GM06990 (cell line): ENCODE results near the gene PPP6R3.
"Not testable (repeated sequence)": the region's sequence is repeated elsewhere in the genome, so short reads cannot be mapped to it uniquely, and the experiment has no call there.

Experiments
- DNase-seq: peaks from one replicate; pipeline ENCODE4 v3.0.0-alpha.2; 2011; ENCODE audit not compliant: insufficient read length; ENCODE audit errors: extremely low read depth
- H3K27me3 ChIP-seq: replicated peaks from 2 replicates; pipeline ENCODE4 v1.6.0; 2011; ENCODE audit warnings: low read length; ENCODE audit not compliant: control insufficient read depth, insufficient read depth
- H3K36me3 ChIP-seq: 2 replicates; pipeline ENCODE4 v1.5.1; 2011; ENCODE audit warnings: low read length; ENCODE audit not compliant: control insufficient read depth, insufficient read depth
- H3K4me3 ChIP-seq: replicated peaks from 2 replicates; pipeline ENCODE4 v1.5.1; 2011; ENCODE audit warnings: low read depth, mild to moderate bottlenecking, control low read depth, low read length
- CTCF ChIP-seq: IDR thresholded peaks from 2 replicates; pipeline ENCODE4 v1.5.1; 2011; ENCODE audit warnings: low read length, control low read depth, mild to moderate bottlenecking, inconsistent platforms; ENCODE audit not compliant: insufficient read depth, poor library complexity, severe bottlenecking

The PPP6R3 gene

GRCh38 chr11:68533945-68534344 is 73.4 kb downstream of the PPP6R3 start:
- no peak for TF ChIP-seq CTCF
- H3K36me3 ChIP-seq: peaks cover 12% of the 10 kb centered on the region
- no peaks in the 10 kb centered on the region for H3K27me3 ChIP-seq
- DNase-seq: no peak
- no peak overlapping the region for H3K4me3 ChIP-seq

- H3K36me3 ChIP-seq: peaks cover 13% of the 10 kb centered on the region
- no peak overlapping the region for H3K4me3 ChIP-seq
- no peak for TF ChIP-seq CTCF
- DNase-seq: no peak
- H3K27me3 ChIP-seq: no peaks in the 10 kb centered on the region
Observed at GRCh38 chr11:68535098-68535497, 74.5 kb downstream of the PPP6R3 start.

- Histone ChIP-seq H3K4me3 (no peak overlapping the region), H3K36me3 (peaks cover 14% of the 10 kb centered on the region), H3K27me3 (no peaks in the 10 kb centered on the region)
- no peak for DNase-seq
- TF ChIP-seq CTCF: no peak
Observed at GRCh38 chr11:68536706-68537105, 76.2 kb downstream of the PPP6R3 start.

- H3K27me3 ChIP-seq: no peaks in the 10 kb centered on the region
- H3K36me3 ChIP-seq: peaks cover 19% of the 10 kb centered on the region
- no peak for DNase-seq
- H3K4me3 ChIP-seq: no peak overlapping the region
- TF ChIP-seq CTCF: no peak
Observed at GRCh38 chr11:68538025-68538424, 77.5 kb downstream of the PPP6R3 start.

GRCh38 chr11:68539395-68539794 is 78.8 kb downstream of the PPP6R3 start:
- no peaks in the 10 kb centered on the region for H3K27me3 ChIP-seq
- H3K4me3 ChIP-seq: no peak overlapping the region
- DNase-seq: no peak
- peaks cover 25% of the 10 kb centered on the region for H3K36me3 ChIP-seq
- no peak for TF ChIP-seq CTCF

- not testable (repeated sequence) for DNase-seq, H3K4me3 ChIP-seq, H3K27me3 ChIP-seq
- peaks cover 21% of the 10 kb centered on the region for H3K36me3 ChIP-seq
Observed at GRCh38 chr11:68540504-68540903, 80.0 kb downstream of the PPP6R3 start.
